Measurements from ENCODE around the gene SULT1C4.
A peak's percentile ranks its signal among the peaks of the same experiment; 100 is the strongest.
"Not testable (repeated sequence)": the region's sequence is repeated elsewhere in the genome, so short reads cannot be mapped to it uniquely, and the experiment has no call there.

Gene SULT1C4

GRCh38 chr2:108377815-108378630, at the start of gene SULT1C4:
Gene SULT1C4 (plus strand): TSS chr2:108377954. CDS start chr2:108378338, 384 bp downstream.
- DNase-seq = no peak

- DNase-seq = no peak
These were observed 48.0 kb upstream of the SULT1C4 start for GRCh38 chr2:108329771-108330170.

- DNase-seq = no peak
These were observed 46.8 kb upstream of the SULT1C4 start for GRCh38 chr2:108330979-108331378.

GRCh38 chr2:108345951-108346350, 31.8 kb upstream of the SULT1C4 start:
- DNase-seq = no peak

GRCh38 chr2:108346827-108347226, 30.9 kb upstream of the SULT1C4 start:
- no peak for DNase-seq

- no peak for DNase-seq
These were observed 30.0 kb upstream of the SULT1C4 start for GRCh38 chr2:108347786-108348185.

GRCh38 chr2:108348816-108349570, 28.8 kb upstream of the SULT1C4 start:
- DNase-seq = no peak

- DNase-seq = no peak
These were observed 28.2 kb upstream of the SULT1C4 start for GRCh38 chr2:108349571-108349928.

GRCh38 chr2:108351889-108352288, 25.9 kb upstream of the SULT1C4 start:
- DNase-seq = no peak

GRCh38 chr2:108354136-108354535, 23.6 kb upstream of the SULT1C4 start:
- DNase-seq = no peak

- no peak for DNase-seq
These were observed 21.6 kb upstream of the SULT1C4 start for GRCh38 chr2:108355906-108356734.

- DNase-seq = not testable (repeated sequence)
These were observed 18.4 kb upstream of the SULT1C4 start for GRCh38 chr2:108359336-108359735.

GRCh38 chr2:108360776-108361468, 16.8 kb upstream of the SULT1C4 start:
- no peak for DNase-seq

- no peak for DNase-seq
These were observed 14.5 kb upstream of the SULT1C4 start for GRCh38 chr2:108363024-108363907.

GRCh38 chr2:108363908-108364225, 13.9 kb upstream of the SULT1C4 start:
- DNase-seq = no peak

GRCh38 chr2:108364676-108365297, 13.0 kb upstream of the SULT1C4 start:
- DNase-seq = no peak

GRCh38 chr2:108365656-108366055, 12.1 kb upstream of the SULT1C4 start:
- no peak for DNase-seq

GRCh38 chr2:108367014-108367413, 10.7 kb upstream of the SULT1C4 start:
- no peak for DNase-seq

- DNase-seq = no peak
These were observed 10.1 kb upstream of the SULT1C4 start for GRCh38 chr2:108367561-108368175.

GRCh38 chr2:108369153-108369552, 8.6 kb upstream of the SULT1C4 start:
- DNase-seq = no peak

- peak; percentile 11 for DNase-seq
These were observed 7.7 kb upstream of the SULT1C4 start for GRCh38 chr2:108370080-108370479.

All from activated CD4-positive, alpha-beta T cell treated with anti-CD3 and anti-CD28 coated beads, Interleukin-2, Interleukin-6, amounts not matched to agents 100 ng/mL and 50 ng/mL, durations not matched to agents 16 hours and 8 hours (primary cell).